Measurements from ENCODE around the gene SLC26A5.

Gene SLC26A5

GRCh38 chr7:103474956-103475355 lies 28.9 kb upstream of the SLC26A5 start:
- no peak overlapping the region for H3K9ac ChIP-seq (ENCODE audit: low read length)
- no peak for TF ChIP-seq CTCF (IDR thresholded peaks at IDR 0.05; ENCODE audit: insufficient read depth, low read length, poor library complexity, severe bottlenecking)
- no peak for TF ChIP-seq EZH2phosphoT487 (conservative IDR thresholded peaks at IDR 0.05; ENCODE audit: low read length)
- H3K27ac ChIP-seq (ENCODE audit: low read depth, low read length) = no peak overlapping the region
- H3K36me3 ChIP-seq (ENCODE audit: low read length) = no peaks in the 10 kb centered on the region
- H3K9me3 ChIP-seq (ENCODE audit: insufficient read depth, low read length) = no peaks in the 10 kb centered on the region
- H4K20me1 ChIP-seq (ENCODE audit: low read depth, low read length) = no peaks in the 10 kb centered on the region
- no peaks in the 10 kb centered on the region for H3F3A ChIP-seq (ENCODE audit: insufficient read depth)
- no peak overlapping the region for H2AFZ ChIP-seq (ENCODE audit: low read depth, low read length, severe bottlenecking)
- H3K27me3 ChIP-seq (ENCODE audit: low read length) = 0 out of 2 replicates have a peak, but pooled peaks cover 3% of the 10 kb centered on the region
- no peaks in the 10 kb centered on the region for H3K9me2 ChIP-seq (replicated peaks; ENCODE audit: insufficient read depth, low read length)
- H3K79me2 ChIP-seq (ENCODE audit: insufficient read depth, low read length) = no peaks in the 10 kb centered on the region
- no peak overlapping the region for H3K4me2 ChIP-seq (ENCODE audit: low read depth, low read length, poor library complexity, severe bottlenecking)
- H3K4me3 ChIP-seq (ENCODE audit: insufficient read depth, low read length, poor library complexity, severe bottlenecking) = no peak overlapping the region

- Histone ChIP-seq H3K9me3 (ENCODE audit: insufficient read depth, low read length) (no peaks in the 10 kb centered on the region), H3K9me2 (replicated peaks; ENCODE audit: insufficient read depth, low read length) (no peaks in the 10 kb centered on the region)
- no peak for TF ChIP-seq EZH2phosphoT487 (conservative IDR thresholded peaks at IDR 0.05; ENCODE audit: low read length)
These were observed 23.3 kb upstream of the SLC26A5 start for GRCh38 chr7:103469095-103469948.

GRCh38 chr7:103466814-103467213 lies 20.8 kb upstream of the SLC26A5 start:
- Histone ChIP-seq H3F3A (ENCODE audit: insufficient read depth) (no peaks in the 10 kb centered on the region), H2AFZ (ENCODE audit: low read depth, low read length, severe bottlenecking) (no peak overlapping the region), H3K79me2 (ENCODE audit: insufficient read depth, low read length) (no peaks in the 10 kb centered on the region), H3K27ac (ENCODE audit: low read depth, low read length) (no peak overlapping the region), H3K36me3 (ENCODE audit: low read length) (no peaks in the 10 kb centered on the region), H3K27me3 (ENCODE audit: low read length) (no peaks in the 10 kb centered on the region), H3K9ac (ENCODE audit: low read length) (no peak overlapping the region), H3K9me3 (ENCODE audit: insufficient read depth, low read length) (no peaks in the 10 kb centered on the region), H4K20me1 (ENCODE audit: low read depth, low read length) (no peaks in the 10 kb centered on the region), H3K4me3 (ENCODE audit: insufficient read depth, low read length, poor library complexity, severe bottlenecking) (no peak overlapping the region), H3K4me2 (ENCODE audit: low read depth, low read length, poor library complexity, severe bottlenecking) (no peak overlapping the region), H3K9me2 (replicated peaks; ENCODE audit: insufficient read depth, low read length) (no peaks in the 10 kb centered on the region)
- TF ChIP-seq EZH2phosphoT487 (conservative IDR thresholded peaks at IDR 0.05; ENCODE audit: low read length) = no peak
- TF ChIP-seq CTCF (IDR thresholded peaks at IDR 0.05; ENCODE audit: insufficient read depth, low read length, poor library complexity, severe bottlenecking) = no peak

More at GRCh38 chr7:103469095-103469948, 23.3 kb upstream of the SLC26A5 start:
- Histone ChIP-seq H3K4me2 (ENCODE audit: low read depth, low read length, poor library complexity, severe bottlenecking) (no peak overlapping the region), H3K27me3 (ENCODE audit: low read length) (no peaks in the 10 kb centered on the region), H3K36me3 (ENCODE audit: low read length) (no peaks in the 10 kb centered on the region), H3K79me2 (ENCODE audit: insufficient read depth, low read length) (no peaks in the 10 kb centered on the region), H4K20me1 (ENCODE audit: low read depth, low read length) (no peaks in the 10 kb centered on the region), H3F3A (ENCODE audit: insufficient read depth) (no peaks in the 10 kb centered on the region), H3K27ac (ENCODE audit: low read depth, low read length) (no peak overlapping the region), H3K9ac (ENCODE audit: low read length) (no peak overlapping the region), H2AFZ (ENCODE audit: low read depth, low read length, severe bottlenecking) (no peak overlapping the region), H3K4me3 (ENCODE audit: insufficient read depth, low read length, poor library complexity, severe bottlenecking) (no peak overlapping the region)

- Histone ChIP-seq H3K4me3 (ENCODE audit: insufficient read depth, low read length, poor library complexity, severe bottlenecking) (no peak overlapping the region), H3K36me3 (ENCODE audit: low read length) (no peaks in the 10 kb centered on the region)
These were observed 16.4 kb upstream of the SLC26A5 start for GRCh38 chr7:103462358-103462757.

More at GRCh38 chr7:103462358-103462757, 16.4 kb upstream of the SLC26A5 start:
- no peaks in the 10 kb centered on the region for H3K9me3 ChIP-seq (ENCODE audit: insufficient read depth, low read length)
- no peaks in the 10 kb centered on the region for H3F3A ChIP-seq (ENCODE audit: insufficient read depth)
- no peaks in the 10 kb centered on the region for H3K27me3 ChIP-seq (ENCODE audit: low read length)
- no peak overlapping the region for H3K9ac ChIP-seq (ENCODE audit: low read length)
- H3K4me2 ChIP-seq (ENCODE audit: low read depth, low read length, poor library complexity, severe bottlenecking) = no peak overlapping the region
- no peaks in the 10 kb centered on the region for H4K20me1 ChIP-seq (ENCODE audit: low read depth, low read length)
- TF ChIP-seq EZH2phosphoT487 (conservative IDR thresholded peaks at IDR 0.05; ENCODE audit: low read length) (no peak), CTCF (IDR thresholded peaks at IDR 0.05; ENCODE audit: insufficient read depth, low read length, poor library complexity, severe bottlenecking) (no peak)
- no peak overlapping the region for H2AFZ ChIP-seq (ENCODE audit: low read depth, low read length, severe bottlenecking)
- H3K79me2 ChIP-seq (ENCODE audit: insufficient read depth, low read length) = no peaks in the 10 kb centered on the region
- no peaks in the 10 kb centered on the region for H3K9me2 ChIP-seq (replicated peaks; ENCODE audit: insufficient read depth, low read length)
- H3K27ac ChIP-seq (ENCODE audit: low read depth, low read length) = no peak overlapping the region
